Measurements from ENCODE around the gene RPL12. TPM values are rescaled to one million over a fixed set of nuclear protein-coding genes. Genes with fewer than 3 reads are reported as not detected.

Gene RPL12
- total RNA-seq, 3 donors from 2014 or later = 726 to 998 (median 926) TPM

DNA sequence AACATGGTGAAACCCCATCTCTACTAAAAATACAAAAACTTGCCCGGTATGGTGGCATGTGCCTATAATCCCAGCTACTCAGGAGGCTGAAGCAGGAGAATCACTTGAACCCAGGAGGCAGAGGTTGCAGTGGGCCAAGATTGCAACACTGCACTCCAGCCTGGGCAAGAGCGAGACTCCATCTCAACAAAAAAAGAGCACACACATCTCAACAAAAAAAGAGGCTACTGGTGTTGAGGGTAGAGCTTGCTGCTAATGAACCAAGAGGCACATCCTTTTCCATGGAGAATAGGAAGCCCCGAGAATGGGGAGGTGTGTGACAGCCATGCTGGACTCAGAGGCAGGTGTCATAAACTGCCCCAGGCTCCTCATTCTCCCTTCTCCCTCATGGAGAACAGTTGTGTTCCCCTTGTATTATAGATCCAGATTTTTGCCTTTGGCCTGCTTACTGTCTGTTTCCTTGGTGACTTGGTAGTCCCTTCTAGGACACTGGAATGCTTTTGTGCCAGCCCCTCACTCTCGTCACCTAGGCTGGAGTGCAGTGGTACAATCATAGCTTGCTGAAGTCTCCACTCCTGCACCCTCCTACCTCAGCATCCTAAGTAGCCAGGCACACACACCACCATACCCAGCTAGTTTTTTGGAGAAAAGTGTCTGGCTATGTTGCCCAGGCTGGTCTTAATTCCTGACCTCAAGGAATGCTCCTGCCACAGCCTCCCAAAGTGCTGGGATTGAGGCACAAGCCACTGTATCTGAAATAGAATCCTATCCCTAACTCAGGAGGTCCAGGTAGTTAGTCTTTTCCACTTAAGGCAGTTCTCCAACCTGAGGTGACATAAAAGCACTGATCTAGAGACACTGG lies 5.1 kb downstream of the RPL12 start:
- H3K4me3 ChIP-seq = no peak overlapping the region
- peaks cover 18% of the 10 kb centered on the region for H3K4me1 ChIP-seq (ENCODE audit: low read depth)
- intact Hi-C loops (cut with DNase I, micrococcal nuclease) = no loop called here
- TF ChIP-seq, protein P1, sequence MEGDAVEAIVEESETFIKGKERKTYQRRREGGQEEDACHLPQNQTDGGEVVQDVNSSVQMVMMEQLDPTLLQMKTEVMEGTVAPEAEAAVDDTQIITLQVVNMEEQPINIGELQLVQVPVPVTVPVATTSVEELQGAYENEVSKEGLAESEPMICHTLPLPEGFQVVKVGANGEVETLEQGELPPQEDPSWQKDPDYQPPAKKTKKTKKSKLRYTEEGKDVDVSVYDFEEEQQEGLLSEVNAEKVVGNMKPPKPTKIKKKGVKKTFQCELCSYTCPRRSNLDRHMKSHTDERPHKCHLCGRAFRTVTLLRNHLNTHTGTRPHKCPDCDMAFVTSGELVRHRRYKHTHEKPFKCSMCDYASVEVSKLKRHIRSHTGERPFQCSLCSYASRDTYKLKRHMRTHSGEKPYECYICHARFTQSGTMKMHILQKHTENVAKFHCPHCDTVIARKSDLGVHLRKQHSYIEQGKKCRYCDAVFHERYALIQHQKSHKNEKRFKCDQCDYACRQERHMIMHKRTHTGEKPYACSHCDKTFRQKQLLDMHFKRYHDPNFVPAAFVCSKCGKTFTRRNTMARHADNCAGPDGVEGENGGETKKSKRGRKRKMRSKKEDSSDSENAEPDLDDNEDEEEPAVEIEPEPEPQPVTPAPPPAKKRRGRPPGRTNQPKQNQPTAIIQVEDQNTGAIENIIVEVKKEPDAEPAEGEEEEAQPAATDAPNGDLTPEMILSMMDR (IDR thresholded peaks at IDR 0.05) = no peak
- no peak for DNase-seq
- peaks cover 5% of the 10 kb centered on the region for H3K36me3 ChIP-seq (ENCODE audit: low read depth)
- no peaks in the 10 kb centered on the region for H3K9me3 ChIP-seq
- no peak for ATAC-seq

DNA sequence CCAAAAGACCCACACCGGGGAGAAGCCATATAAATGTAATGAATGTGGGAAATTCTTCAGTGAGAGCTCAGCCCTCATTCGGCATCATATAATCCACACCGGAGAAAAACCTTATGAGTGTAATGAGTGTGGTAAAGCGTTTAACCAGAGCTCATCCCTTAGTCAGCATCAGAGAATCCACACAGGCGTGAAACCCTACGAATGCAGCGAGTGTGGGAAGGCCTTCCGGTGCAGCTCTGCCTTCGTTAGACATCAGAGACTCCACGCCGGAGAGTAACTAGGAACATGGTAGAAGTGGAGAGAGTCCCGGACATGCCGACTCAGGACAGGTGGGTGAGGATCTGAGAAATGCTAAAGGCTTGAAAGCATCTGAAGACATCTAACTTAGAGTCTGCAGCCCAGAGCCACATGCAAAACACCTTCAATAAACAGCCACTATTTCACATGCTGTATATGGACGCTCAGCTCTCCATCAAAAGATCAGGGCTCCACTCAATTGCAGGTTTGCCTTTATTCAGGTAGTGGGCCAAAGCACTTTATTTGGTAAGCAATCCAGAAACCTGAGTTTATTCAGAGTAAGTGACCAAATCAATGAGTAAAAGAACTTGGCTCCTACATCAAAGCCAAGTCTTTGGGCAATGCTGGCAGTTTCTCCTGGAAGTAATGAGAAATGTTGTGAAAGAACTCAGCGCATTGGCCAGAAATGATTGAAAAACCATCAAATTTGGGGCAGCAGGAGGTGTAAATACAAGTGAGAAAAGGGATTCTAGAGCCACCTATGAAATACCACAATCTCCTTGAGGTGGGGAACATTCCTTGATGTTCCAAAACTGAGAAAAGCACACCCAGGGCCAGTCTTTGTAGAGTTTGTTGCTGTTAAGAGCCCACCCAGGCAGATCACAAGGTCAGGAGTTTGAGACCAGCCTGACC lies 6.0 kb downstream of the RPL12 start:
- no peaks in the 10 kb centered on the region for H3K9me3 ChIP-seq
- no peak overlapping the region for H3K4me3 ChIP-seq
- peaks cover 18% of the 10 kb centered on the region for H3K4me1 ChIP-seq (ENCODE audit: low read depth)
- ATAC-seq (no peak), DNase-seq (no peak)
- TF ChIP-seq, protein P1 (IDR thresholded peaks at IDR 0.05) = no peak
- peaks cover 5% of the 10 kb centered on the region for H3K36me3 ChIP-seq (ENCODE audit: low read depth)
- intact Hi-C loops (cut with DNase I, micrococcal nuclease) = no loop called here

DNA sequence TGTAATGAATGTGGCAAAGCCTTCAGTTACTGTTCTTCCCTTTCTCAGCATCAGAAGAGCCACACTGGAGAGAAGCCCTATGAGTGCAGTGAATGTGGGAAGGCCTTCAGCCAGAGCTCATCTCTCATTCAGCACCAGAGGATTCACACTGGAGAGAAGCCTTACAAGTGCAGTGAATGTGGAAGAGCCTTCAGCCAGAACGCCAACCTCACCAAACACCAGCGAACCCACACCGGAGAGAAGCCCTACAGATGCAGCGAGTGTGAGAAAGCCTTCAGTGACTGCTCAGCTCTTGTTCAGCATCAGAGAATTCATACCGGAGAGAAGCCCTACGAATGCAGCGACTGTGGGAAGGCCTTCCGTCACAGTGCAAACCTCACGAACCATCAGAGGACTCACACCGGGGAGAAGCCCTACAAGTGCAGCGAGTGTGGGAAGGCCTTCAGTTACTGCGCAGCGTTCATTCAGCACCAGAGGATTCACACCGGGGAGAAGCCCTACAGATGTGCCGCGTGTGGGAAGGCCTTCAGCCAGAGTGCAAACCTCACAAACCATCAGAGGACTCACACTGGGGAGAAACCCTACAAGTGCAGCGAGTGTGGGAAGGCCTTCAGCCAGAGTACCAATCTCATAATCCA lies 6.8 kb downstream of the RPL12 start:
- Histone ChIP-seq H3K4me1 (ENCODE audit: low read depth) (peaks cover 10% of the 10 kb centered on the region), H3K36me3 (ENCODE audit: low read depth) (peaks cover 5% of the 10 kb centered on the region), H3K4me3 (no peak overlapping the region), H3K9me3 (no peaks in the 10 kb centered on the region)
- DNase-seq = no peak
- TF ChIP-seq, protein P1 (IDR thresholded peaks at IDR 0.05) = no peak
- ATAC-seq = no peak
- intact Hi-C loops (cut with DNase I, micrococcal nuclease) = no loop called here

DNA sequence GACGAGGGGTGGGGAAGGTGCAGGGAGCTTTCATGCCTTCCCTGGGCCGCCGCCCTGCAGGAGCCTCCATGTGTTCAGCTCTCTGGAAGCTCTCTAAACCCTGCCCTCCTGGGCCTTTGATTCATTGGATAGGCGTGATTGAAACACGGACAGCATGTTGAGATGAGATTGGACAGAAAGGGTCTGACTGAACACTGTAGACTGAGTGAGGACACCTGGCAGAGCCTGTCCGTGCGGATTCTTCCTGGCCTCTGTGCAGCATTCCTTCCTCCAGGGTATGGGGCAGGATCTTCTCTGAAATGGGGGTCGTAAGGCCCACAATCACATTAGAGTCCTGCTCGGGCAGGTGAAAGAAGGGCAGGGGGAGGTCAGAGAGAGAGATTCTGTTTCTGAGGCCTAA lies 12.8 kb downstream of the RPL12 start:
- DNase-seq (no peak), ATAC-seq (no peak)
- no peak overlapping the region for H3K4me3 ChIP-seq
- peaks cover 19% of the 10 kb centered on the region for H3K36me3 ChIP-seq (ENCODE audit: low read depth)
- no peaks in the 10 kb centered on the region for H3K9me3 ChIP-seq
- TF ChIP-seq, protein P1 (IDR thresholded peaks at IDR 0.05) = no peak
- no peaks in the 10 kb centered on the region for H3K4me1 ChIP-seq (ENCODE audit: low read depth)
- intact Hi-C loops (cut with DNase I, micrococcal nuclease) = no loop called here

DNA sequence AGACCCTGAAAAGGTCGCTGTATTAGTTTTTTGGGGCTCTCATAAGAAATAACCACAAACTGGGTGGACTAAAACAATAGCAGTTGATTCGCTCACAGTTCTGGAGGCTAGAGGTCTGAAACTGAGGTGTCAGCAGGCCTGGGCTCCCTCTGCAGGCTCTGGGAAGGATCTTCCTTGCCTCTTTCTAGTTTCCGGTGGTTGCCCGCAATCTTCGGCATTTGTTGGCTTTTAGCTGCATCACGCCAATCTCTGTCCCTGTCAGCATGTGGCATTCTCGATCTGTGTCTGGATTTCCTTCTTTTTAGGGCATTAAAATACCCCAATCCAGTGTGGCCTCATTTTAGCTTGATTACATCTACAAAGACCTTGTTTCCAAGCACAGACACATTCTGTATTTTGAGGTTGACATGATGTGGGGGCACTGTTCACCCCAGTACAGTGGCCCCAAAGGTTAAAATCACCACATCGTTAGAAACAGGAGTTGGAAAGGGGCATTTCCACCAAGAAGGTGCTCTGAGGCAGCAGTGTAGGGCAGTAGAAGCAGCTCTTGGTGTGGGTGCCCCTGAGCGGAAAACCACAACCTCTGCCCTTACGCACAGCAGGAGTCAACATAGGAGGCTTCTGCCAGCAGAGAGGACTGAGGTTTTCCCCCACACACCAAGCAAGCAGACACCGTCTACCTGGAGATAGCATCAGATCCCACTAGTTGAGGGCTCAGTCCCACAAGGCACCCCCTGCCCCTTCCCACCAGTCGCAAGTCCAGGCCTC lies 13.5 kb downstream of the RPL12 start:
- intact Hi-C loops (cut with DNase I, micrococcal nuclease) = no loop called here
- no peaks in the 10 kb centered on the region for H3K9me3 ChIP-seq
- no peak overlapping the region for H3K4me3 ChIP-seq
- peaks cover 19% of the 10 kb centered on the region for H3K36me3 ChIP-seq (ENCODE audit: low read depth)
- DNase-seq = no peak
- no peaks in the 10 kb centered on the region for H3K4me1 ChIP-seq (ENCODE audit: low read depth)
- TF ChIP-seq, protein P1 (IDR thresholded peaks at IDR 0.05) = no peak
- no peak for ATAC-seq
